ES-I3 (cell line): Measurements from ENCODE around the gene RRP12.
"Not testable (repeated sequence)": the region's sequence is repeated elsewhere in the genome, so short reads cannot be mapped to it uniquely, and the experiment has no call there.

Source experiments
- H3K36me3 ChIP-seq: 2 replicates; pipeline ENCODE4 v1.6.1; 2013; ENCODE audit warnings: mild to moderate bottlenecking, low read length, control low read depth, moderate library complexity; ENCODE audit not compliant: insufficient read depth
- H3K4me1 ChIP-seq: 2 replicates; pipeline ENCODE4 v1.6.1; 2013; ENCODE audit warnings: mild to moderate bottlenecking, control low read depth, low read length; ENCODE audit not compliant: insufficient read depth
- H3K9ac ChIP-seq: 2 replicates; pipeline ENCODE4 v1.6.1; 2013; ENCODE audit warnings: low read depth, mild to moderate bottlenecking, low read length, moderate library complexity
- H3K9me3 ChIP-seq: 2 replicates; pipeline ENCODE4 v1.6.1; 2013; ENCODE audit warnings: mild to moderate bottlenecking, low read length, moderate library complexity; ENCODE audit not compliant: control insufficient read depth, insufficient read depth

RRP12 gene

DNA sequence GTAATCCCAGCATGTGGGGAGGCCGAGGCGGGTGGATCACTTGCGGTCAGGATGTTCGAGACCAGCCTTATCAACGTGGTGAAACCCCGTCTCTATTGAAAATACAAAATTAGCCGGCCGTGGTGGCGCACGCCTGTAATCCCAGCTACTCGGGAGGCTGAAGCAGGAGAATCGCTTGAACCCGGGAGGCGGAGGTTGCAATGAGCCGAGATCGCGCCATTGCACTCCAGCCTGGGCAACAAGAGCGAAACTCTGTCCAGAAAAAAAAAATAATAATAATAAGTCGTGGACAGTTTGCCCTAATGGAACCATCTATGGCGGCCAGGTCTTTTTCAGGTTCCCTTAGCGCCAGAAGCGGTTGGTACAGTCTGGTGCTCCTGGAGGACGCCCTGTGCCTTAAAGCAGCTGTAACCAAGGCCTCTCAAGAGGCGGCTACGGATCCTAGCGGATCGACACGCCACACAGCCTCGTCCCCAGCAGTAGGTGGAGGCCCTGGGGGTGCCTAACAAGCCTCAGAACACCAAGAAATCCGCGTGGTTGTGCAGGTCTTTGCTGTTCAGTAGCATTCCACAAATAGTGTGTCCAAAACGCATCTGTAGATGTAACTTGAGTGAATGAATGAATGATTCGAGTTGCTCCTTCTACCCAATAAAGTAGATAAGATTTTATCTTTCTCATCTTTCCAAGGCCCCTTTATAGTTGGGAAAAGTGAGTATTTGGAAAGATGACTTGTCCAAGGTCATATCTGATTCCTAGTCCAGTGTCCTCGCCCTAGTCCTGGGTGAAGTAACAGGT lies 25.8 kb upstream of the RRP12 start:
- no peaks in the 10 kb centered on the region for H3K9me3 ChIP-seq
- H3K36me3 ChIP-seq = peaks cover 21% of the 10 kb centered on the region
- H3K4me1 ChIP-seq = peaks cover 4% of the 10 kb centered on the region; the same call in 1 of the 2 replicates
- H3K9ac ChIP-seq = peak overlapping the region; percentile 100

DNA sequence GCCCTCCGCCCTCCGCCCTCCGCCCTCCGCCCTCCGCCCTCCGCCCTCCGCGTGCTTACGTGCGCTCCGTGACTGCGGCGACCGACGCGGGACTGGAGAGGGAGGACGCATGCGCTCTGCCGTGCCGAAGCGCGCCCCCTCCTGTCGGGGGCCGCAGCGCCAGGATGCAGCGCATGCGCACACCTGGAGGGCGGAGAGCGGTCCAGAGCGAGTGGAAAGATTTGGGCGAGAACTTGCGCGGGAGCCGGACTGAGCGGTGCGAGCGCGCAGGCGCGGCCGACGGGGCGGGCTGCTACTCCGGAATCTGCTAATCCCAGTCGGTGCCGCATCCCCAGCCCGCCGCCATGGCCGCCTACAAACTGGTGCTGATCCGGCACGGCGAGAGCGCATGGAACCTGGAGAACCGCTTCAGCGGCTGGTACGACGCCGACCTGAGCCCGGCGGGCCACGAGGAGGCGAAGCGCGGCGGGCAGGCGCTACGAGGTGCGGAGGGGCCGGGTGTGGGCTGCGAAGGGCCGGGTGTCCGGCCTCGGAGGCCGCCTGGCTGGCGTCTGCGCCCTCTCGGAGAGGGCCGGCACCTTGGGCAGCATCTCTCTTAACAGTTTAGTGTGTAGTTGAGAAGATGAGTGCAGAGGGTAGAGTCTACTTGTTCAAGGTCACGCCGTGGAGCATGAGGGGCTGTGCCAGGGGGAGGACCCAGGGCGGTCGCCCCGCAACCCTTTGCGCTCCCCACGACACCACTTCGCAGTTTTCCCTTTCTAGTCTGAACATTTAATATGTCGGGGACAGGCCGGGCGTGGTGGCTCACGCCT lies 25.0 kb upstream of the RRP12 start, which contains the start of gene PGAM1:
Gene PGAM1, plus strand, starts transcription at position 228 of the 812 bp plus-strand sequence. Its CDS starts 117 bp downstream, at position 345.
- H3K4me1 ChIP-seq = peaks cover 4% of the 10 kb centered on the region; the same call in 1 of the 2 replicates
- peaks cover 14% of the 10 kb centered on the region for H3K36me3 ChIP-seq
- peak within 1 kb of the TSS; percentile 100 for H3K9ac ChIP-seq
- H3K9me3 ChIP-seq = no peaks in the 10 kb centered on the region

DNA sequence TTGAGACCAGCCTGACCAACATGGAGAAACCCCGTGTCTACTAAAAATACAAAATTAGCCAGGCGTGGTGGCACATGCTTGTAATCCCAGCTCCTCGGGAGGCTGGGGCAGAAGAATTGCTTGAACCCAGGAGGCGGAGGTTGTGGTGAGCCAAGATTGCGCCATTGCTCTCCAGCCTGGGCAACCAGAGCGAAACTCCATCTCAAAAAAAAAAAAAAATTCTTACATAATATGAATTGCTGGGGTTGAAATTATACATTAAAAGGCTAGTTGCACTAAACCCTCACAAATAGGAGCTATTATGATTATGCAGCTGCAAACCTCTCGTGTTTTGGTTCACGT lies 22.6 kb upstream of the RRP12 start:
- not testable (repeated sequence) for H3K36me3 ChIP-seq, H3K9ac ChIP-seq, H3K4me1 ChIP-seq, H3K9me3 ChIP-seq

DNA sequence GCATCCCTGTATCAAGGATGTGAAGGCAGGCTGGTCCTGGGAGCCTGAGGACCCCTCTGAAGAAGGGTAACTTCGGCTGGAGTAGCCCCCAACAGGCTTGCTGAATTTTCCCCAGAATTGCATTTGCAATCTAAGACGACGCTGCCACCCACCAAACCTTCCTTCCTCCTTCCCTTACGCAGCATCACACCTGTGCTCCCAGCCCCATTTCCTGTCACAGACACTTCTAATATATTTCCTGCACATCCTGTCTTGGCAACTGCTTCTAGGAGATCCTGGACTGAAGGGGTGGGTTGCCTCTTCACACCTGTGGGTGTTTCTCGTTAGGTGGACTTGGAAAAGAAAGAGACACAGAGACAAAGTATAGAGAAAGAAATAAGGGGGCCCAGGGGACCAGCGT lies 15.4 kb upstream of the RRP12 start:
- H3K9me3 ChIP-seq = no peaks in the 10 kb centered on the region
- no peaks in the 10 kb centered on the region for H3K36me3 ChIP-seq
- H3K9ac ChIP-seq = no peak overlapping the region
- H3K4me1 ChIP-seq = peaks cover 18% of the 10 kb centered on the region; the same call in 1 of the 2 replicates

DNA sequence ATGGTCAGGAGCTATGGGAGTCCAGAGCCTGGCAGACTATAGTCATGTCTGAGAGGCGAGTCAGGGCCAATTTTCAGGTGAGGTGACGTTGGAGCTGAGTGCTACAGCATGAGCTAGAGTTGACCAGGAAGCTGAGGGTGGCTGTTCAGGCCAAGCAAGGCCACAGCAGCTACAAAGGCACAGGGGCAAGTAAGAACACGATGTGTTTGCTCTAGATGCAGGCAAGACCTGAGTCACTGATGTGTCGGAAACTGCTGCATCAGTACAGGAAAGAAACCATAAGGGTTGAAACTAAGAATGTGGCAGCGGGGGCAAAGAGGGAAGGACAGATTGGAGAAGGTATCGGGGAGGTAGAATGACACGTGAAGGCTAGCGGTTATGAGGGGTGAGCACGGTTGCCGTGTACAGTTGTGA lies 11.8 kb upstream of the RRP12 start:
- Histone ChIP-seq H3K4me1 (peaks cover 8% of the 10 kb centered on the region; the same call in 1 of the 2 replicates), H3K9ac (no peak overlapping the region), H3K9me3 (no peaks in the 10 kb centered on the region), H3K36me3 (no peaks in the 10 kb centered on the region)

DNA sequence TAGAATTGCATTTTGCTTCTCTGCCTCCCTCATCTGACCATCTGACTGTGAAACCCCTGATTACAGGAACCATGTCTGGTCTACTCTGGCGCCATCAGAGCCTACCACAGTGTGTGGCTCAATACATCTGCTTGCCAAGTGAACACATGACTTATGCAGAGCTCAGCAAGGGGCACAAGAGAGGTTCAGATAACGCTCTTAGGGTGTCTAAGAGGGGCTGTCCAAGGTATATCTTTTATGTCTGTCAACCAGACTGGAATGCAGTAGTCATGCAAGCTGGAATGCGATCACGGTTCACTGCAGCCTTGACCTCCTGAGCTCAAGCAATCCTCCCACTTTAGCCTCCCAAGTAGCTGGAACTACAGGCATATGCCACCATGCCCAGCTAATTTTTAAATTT lies 10.3 kb upstream of the RRP12 start:
- Histone ChIP-seq H3K9ac (no peak overlapping the region), H3K4me1 (peaks cover 7% of the 10 kb centered on the region; the same call in 1 of the 2 replicates), H3K9me3 (no peaks in the 10 kb centered on the region), H3K36me3 (no peaks in the 10 kb centered on the region)

DNA sequence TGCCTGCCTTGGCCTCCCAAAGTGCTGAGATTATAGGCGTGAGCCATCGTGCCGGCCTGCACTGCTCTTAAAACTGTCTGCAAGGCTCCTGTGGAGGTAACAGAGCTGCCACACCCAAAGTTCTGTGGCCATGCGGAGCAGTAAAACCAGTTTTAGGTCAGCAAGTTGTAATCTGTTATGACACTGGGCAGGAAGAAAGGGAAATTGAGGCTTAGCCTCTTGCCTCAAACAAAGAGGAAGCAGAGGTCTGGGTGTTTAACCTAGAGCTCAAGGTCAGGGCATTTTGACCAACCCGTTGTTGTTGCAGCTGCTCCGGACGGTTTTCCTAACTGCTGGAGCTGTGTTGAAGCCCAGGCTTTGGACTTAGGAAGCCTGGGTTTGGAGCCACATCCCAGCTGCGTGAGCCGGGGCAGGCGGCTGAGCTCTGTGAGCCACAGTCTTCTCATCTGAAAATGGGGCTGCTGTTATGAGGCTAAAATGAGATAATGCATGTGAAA lies 7.4 kb upstream of the RRP12 start:
- H3K4me1 ChIP-seq = peaks cover 1% of the 10 kb centered on the region; the same call in 1 of the 2 replicates
- no peaks in the 10 kb centered on the region for H3K9me3 ChIP-seq
- H3K36me3 ChIP-seq = no peaks in the 10 kb centered on the region
- no peak overlapping the region for H3K9ac ChIP-seq

DNA sequence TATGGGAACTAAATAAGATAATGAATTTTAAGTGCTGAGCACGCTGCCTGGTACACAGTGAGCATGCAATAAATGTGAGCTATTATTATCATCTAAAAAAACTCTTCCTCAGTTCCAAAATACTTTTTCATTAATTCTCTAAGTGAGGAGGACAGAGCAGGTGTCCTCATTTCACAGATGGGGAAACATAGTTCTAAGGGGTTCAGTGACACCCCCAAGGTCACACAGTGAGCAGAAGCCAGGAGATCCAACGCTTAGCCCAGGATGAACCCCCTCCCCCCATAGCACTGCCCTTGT lies 6.8 kb upstream of the RRP12 start:
- H3K9me3 ChIP-seq = no peaks in the 10 kb centered on the region
- no peaks in the 10 kb centered on the region for H3K4me1 ChIP-seq
- no peak overlapping the region for H3K9ac ChIP-seq
- no peaks in the 10 kb centered on the region for H3K36me3 ChIP-seq

DNA sequence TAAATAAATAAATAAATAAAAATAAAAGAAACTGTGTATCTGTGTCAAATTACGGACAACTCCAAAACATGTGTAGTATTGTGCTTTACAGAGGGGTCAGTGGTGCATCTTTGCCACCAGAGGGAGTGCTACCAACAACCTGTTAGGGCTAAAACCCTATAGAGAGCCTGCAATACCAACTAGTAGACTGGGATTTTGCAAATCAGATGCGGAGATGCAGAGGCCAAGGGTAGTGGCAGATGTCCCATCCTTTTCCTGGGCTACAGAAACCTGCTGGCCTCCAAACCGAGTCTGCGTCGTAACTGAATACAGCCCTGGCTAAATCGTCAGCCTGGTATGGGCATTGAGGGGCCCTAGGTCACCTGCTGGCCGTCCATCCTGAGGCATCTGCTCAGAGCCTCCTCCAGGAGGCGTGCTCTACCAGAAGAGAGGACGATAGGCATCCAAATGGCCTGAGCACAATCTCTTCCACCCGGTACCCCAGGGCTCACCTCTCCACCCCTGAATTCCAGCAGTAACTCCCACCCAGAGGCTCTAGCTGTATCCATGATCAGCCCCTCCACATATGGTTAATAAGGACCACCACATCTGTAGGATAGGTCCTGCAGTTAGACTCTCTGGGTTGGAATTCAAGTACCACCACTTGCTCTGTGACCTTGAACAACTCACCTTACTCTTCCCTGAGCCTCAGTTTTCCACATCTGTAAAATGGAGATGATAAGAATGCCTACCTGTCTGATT lies 6.2 kb upstream of the RRP12 start:
- Histone ChIP-seq H3K36me3 (no peaks in the 10 kb centered on the region), H3K9me3 (no peaks in the 10 kb centered on the region), H3K4me1 (no peaks in the 10 kb centered on the region), H3K9ac (peak overlapping the region; percentile 51; the same call in 1 of the 2 replicates)

DNA sequence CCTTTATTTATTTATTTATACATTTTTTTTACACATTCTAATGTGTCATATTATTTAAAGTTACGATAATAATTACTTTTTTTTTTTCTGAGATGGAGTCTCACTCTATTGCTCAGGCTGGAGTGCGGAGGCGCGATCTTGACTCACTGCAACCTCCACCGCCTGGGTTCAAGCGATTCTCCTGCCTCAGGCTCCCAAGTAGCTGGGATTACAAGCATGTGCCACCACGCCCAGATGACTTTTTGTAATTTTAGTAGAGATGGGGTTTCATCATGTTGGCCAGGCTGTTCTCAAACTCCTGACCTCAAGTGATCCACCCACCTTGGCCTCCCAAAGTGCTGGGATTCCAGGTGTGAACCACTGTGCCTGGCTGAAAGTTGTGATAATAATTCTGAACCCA lies 5.3 kb upstream of the RRP12 start:
- H3K36me3 ChIP-seq, H3K4me1 ChIP-seq, H3K9ac ChIP-seq, H3K9me3 ChIP-seq: not testable (repeated sequence)

DNA sequence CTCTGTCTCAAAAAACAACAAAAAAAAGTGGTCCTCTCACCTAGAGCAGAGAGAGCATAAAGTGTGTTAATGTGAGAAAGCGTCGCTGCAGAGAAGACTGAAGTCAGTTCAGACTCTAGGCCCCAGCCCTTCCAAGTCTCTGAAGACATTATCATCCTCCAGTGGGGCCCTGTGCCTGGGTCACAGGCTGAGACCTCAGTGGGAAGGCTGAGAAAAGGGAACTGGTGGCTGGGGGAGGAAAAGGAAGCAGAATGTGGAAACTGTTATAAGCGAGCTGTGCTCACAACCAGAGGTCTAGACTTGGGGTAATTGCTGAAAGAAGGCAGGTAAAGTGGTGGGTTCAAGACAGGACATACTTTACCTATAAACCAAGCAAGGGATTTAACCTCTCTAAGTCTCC lies 4.9 kb upstream of the RRP12 start:
- no peak overlapping the region for H3K9ac ChIP-seq
- no peaks in the 10 kb centered on the region for H3K9me3 ChIP-seq
- no peaks in the 10 kb centered on the region for H3K4me1 ChIP-seq
- H3K36me3 ChIP-seq = no peaks in the 10 kb centered on the region

DNA sequence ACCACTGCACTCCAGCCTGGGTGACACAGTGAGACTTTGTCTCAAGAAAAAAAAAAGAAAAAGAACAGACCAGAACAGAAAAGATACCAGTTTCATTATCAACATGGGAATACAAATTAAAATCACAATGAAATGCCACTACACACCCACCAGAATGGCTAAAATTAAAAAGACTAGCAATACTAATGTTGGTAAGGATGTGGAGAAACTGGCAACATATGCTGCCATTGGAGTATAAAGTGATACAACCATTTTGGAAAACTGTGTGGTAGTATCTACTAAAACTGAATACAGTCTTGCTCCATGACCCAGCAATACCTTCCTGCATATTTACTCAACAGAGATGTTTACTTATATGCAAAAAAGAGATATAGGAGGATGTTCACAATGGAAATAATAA lies 2.9 kb upstream of the RRP12 start:
- no peaks in the 10 kb centered on the region for H3K9me3 ChIP-seq

DNA sequence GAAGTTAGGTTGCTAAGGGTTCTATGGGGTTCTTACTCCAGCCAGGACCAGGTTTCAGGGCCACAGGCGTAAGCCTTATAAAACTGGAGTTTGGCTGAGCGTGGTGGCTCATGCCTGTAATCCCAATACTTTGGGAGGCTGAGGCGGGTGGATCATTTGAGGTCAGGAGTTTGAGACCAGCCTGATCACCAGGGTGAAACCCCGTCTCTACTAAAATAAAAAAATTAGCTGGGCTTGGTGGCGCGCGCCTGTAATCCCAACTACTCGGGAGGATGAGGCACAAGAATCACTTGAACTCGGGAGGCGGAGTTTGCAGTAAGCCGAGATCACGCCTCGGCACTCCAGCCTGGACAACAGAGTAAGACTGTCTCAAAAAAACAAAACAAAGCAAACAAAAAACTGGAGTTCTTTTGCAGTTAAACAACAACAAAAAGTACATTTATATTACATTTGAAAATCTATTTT lies 347 bp upstream of the RRP12 start:
- no peaks in the 10 kb centered on the region for H3K9me3 ChIP-seq
- H3K36me3 ChIP-seq = no peaks in the 10 kb centered on the region
- H3K4me1 ChIP-seq = no peaks in the 10 kb centered on the region
- peak overlapping the region; percentile 73; the same call in 1 of the 2 replicates for H3K9ac ChIP-seq

More for the DNA sequence above, 2.9 kb upstream of the RRP12 start:
- no peaks in the 10 kb centered on the region for H3K36me3 ChIP-seq
- no peak overlapping the region for H3K9ac ChIP-seq
- H3K4me1 ChIP-seq = no peaks in the 10 kb centered on the region

DNA sequence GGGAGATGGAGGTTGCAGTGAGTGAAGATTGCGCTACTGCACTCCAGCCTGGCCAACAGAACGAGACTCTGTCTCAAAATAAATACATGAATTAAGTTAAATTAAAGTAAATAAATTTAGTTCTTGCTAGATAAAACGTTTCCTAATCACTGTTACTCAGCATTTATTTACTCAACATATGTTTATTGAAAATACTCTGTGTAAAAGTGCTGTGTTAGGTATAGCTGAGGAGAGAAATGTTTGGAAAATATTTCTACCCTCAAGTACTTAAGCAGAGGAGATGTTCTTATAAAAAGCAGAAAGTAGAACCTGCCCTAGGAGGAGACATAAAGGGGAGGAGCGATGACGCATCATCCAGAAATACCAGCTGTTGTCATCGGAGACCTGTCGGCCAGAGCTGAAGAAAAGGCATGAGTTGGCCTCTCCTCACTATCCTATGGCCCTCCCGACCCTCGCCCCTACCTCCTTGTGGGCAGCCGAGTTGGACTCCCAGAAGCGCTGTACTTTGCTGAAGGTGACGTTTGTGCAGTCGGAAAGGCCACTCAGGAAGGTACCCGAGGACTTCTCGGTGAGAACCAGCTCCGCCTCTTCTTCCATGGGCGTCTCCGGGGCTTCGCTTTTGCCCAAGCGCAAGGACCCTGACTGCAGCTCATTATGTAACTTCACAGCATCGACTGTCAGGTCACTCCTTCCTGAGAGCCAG lies 1.1 kb downstream of the RRP12 start:
- H3K36me3 ChIP-seq = no peaks in the 10 kb centered on the region
- H3K4me1 ChIP-seq = no peaks in the 10 kb centered on the region
- H3K9ac ChIP-seq = peak overlapping the region; percentile 73; the same call in 1 of the 2 replicates
- H3K9me3 ChIP-seq = no peaks in the 10 kb centered on the region
